ENCODE results near the gene PIWIL1. TPM values are rescaled to one million over a fixed set of nuclear protein-coding genes. Genes with fewer than 3 reads are reported as not detected.

The PIWIL1 gene
- total and polyA plus RNA-seq, 2 experiments from 2014 or later = not detected

DNA sequence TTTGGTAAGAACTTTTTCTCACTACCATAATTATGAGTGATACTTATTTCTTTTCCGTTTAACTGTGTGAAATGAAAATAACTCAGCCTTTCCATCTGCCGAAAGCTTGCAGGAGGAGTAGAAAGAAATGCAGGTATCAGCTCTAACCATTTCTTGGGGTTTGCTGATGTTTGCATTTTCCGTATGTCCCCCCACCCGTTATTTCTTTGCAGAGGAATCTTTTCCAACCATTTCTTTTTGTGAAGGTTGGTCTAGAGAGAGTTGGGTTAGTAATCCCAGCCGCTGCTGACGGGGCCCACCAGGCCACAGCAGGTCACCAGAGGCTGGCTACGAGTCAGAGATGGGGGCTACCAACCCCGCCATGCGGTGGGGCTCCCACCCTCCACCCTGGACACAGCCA is 7.0 kb upstream of the PIWIL1 start:
- DNase-seq (ENCODE audit: low spot score) = no peak
- Mint-ChIP-seq H3K9me3 (peaks cover 96% of the 10 kb centered on the region), H3K36me3 (ENCODE audit: low read depth) (peaks cover 39% of the 10 kb centered on the region), H3K27ac (no peak overlapping the region), H3K4me1 (no peaks in the 10 kb centered on the region), H3K27me3 (ENCODE audit: insufficient read depth, low read depth, poor library complexity) (peaks cover 14% of the 10 kb centered on the region), H3K4me3 (no peak overlapping the region)
- H3K27ac ChIP-seq (ENCODE audit: low read depth) = no peak overlapping the region
- no peaks in the 10 kb centered on the region for H3K4me1 ChIP-seq (ENCODE audit: insufficient read depth)
- H3F3A ChIP-seq (replicated peaks; ENCODE audit: low read depth) = no peaks in the 10 kb centered on the region
- no peak overlapping the region for H2AFZ ChIP-seq
- H3K27me3 ChIP-seq (ENCODE audit: insufficient read depth) = no peaks in the 10 kb centered on the region
- no peaks in the 10 kb centered on the region for H3K36me3 ChIP-seq (ENCODE audit: insufficient read depth)
- H4K20me1 ChIP-seq (replicated peaks; ENCODE audit: insufficient read depth) = no peaks in the 10 kb centered on the region
- ATAC-seq = no peak
- no peak overlapping the region for H3K4me3 ChIP-seq
- no peaks in the 10 kb centered on the region for H3K79me2 ChIP-seq (replicated peaks; ENCODE audit: insufficient read depth)
- TF ChIP-seq NANOG (IDR thresholded peaks at IDR 0.05; ENCODE audit: borderline replicate concordance) (no peak), CREB1 (CRISPR knock-in tag; IDR thresholded peaks at IDR 0.05; ENCODE audit: low read depth) (no peak), POLR2AphosphoS5 (IDR thresholded peaks at IDR 0.05; ENCODE audit: low read depth) (no peak), ZNF114 (CRISPR knock-in tag; IDR thresholded peaks at IDR 0.05) (no peak), JUNB (IDR thresholded peaks at IDR 0.05; ENCODE audit: unreplicated experiment) (no peak)
- TF ChIP-seq, protein P1, sequence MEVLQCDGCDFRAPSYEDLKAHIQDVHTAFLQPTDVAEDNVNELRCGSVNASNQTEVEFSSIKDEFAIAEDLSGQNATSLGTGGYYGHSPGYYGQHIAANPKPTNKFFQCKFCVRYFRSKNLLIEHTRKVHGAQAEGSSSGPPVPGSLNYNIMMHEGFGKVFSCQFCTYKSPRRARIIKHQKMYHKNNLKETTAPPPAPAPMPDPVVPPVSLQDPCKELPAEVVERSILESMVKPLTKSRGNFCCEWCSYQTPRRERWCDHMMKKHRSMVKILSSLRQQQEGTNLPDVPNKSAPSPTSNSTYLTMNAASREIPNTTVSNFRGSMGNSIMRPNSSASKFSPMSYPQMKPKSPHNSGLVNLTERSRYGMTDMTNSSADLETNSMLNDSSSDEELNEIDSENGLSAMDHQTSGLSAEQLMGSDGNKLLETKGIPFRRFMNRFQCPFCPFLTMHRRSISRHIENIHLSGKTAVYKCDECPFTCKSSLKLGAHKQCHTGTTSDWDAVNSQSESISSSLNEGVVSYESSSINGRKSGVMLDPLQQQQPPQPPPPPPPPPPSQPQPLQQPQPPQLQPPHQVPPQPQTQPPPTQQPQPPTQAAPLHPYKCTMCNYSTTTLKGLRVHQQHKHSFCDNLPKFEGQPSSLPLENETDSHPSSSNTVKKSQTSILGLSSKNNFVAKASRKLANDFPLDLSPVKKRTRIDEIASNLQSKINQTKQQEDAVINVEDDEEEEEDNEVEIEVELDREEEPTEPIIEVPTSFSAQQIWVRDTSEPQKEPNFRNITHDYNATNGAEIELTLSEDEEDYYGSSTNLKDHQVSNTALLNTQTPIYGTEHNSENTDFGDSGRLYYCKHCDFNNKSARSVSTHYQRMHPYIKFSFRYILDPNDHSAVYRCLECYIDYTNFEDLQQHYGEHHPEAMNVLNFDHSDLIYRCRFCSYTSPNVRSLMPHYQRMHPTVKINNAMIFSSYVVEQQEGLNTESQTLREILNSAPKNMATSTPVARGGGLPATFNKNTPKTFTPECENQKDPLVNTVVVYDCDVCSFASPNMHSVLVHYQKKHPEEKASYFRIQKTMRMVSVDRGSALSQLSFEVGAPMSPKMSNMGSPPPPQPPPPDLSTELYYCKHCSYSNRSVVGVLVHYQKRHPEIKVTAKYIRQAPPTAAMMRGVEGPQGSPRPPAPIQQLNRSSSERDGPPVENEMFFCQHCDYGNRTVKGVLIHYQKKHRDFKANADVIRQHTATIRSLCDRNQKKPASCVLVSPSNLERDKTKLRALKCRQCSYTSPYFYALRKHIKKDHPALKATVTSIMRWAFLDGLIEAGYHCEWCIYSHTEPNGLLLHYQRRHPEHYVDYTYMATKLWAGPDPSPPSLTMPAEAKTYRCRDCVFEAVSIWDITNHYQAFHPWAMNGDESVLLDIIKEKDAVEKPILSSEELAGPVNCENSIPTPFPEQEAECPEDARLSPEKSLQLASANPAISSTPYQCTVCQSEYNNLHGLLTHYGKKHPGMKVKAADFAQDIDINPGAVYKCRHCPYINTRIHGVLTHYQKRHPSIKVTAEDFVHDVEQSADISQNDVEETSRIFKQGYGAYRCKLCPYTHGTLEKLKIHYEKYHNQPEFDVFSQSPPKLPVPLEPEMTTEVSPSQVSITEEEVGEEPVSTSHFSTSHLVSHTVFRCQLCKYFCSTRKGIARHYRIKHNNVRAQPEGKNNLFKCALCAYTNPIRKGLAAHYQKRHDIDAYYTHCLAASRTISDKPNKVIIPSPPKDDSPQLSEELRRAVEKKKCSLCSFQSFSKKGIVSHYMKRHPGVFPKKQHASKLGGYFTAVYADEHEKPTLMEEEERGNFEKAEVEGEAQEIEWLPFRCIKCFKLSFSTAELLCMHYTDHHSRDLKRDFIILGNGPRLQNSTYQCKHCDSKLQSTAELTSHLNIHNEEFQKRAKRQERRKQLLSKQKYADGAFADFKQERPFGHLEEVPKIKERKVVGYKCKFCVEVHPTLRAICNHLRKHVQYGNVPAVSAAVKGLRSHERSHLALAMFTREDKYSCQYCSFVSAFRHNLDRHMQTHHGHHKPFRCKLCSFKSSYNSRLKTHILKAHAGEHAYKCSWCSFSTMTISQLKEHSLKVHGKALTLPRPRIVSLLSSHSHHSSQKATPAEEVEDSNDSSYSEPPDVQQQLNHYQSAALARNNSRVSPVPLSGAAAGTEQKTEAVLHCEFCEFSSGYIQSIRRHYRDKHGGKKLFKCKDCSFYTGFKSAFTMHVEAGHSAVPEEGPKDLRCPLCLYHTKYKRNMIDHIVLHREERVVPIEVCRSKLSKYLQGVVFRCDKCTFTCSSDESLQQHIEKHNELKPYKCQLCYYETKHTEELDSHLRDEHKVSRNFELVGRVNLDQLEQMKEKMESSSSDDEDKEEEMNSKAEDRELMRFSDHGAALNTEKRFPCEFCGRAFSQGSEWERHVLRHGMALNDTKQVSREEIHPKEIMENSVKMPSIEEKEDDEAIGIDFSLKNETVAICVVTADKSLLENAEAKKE (CRISPR knock-in tag; IDR thresholded peaks at IDR 0.05) = no peak
- TF ChIP-seq, protein P2, sequence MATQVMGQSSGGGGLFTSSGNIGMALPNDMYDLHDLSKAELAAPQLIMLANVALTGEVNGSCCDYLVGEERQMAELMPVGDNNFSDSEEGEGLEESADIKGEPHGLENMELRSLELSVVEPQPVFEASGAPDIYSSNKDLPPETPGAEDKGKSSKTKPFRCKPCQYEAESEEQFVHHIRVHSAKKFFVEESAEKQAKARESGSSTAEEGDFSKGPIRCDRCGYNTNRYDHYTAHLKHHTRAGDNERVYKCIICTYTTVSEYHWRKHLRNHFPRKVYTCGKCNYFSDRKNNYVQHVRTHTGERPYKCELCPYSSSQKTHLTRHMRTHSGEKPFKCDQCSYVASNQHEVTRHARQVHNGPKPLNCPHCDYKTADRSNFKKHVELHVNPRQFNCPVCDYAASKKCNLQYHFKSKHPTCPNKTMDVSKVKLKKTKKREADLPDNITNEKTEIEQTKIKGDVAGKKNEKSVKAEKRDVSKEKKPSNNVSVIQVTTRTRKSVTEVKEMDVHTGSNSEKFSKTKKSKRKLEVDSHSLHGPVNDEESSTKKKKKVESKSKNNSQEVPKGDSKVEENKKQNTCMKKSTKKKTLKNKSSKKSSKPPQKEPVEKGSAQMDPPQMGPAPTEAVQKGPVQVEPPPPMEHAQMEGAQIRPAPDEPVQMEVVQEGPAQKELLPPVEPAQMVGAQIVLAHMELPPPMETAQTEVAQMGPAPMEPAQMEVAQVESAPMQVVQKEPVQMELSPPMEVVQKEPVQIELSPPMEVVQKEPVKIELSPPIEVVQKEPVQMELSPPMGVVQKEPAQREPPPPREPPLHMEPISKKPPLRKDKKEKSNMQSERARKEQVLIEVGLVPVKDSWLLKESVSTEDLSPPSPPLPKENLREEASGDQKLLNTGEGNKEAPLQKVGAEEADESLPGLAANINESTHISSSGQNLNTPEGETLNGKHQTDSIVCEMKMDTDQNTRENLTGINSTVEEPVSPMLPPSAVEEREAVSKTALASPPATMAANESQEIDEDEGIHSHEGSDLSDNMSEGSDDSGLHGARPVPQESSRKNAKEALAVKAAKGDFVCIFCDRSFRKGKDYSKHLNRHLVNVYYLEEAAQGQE (IDR thresholded peaks at IDR 0.05; ENCODE audit: unreplicated experiment) = no peak
- TF ChIP-seq, protein P3, sequence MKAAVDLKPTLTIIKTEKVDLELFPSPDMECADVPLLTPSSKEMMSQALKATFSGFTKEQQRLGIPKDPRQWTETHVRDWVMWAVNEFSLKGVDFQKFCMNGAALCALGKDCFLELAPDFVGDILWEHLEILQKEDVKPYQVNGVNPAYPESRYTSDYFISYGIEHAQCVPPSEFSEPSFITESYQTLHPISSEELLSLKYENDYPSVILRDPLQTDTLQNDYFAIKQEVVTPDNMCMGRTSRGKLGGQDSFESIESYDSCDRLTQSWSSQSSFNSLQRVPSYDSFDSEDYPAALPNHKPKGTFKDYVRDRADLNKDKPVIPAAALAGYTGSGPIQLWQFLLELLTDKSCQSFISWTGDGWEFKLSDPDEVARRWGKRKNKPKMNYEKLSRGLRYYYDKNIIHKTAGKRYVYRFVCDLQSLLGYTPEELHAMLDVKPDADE (IDR thresholded peaks at IDR 0.05) = no peak
- H3K4me2 ChIP-seq = no peak overlapping the region
- no peaks in the 10 kb centered on the region for H3K9me2 ChIP-seq (ENCODE audit: insufficient read depth)
